Karpas-422 (cell line): ENCODE data around the gene COG1. TPM values are rescaled to one million over a fixed set of nuclear protein-coding genes. Genes with fewer than 3 reads are reported as not detected.

ENCODE experiments used
- DNase-seq: peaks from one replicate; pipeline ENCODE4 v3.0.0-alpha.2; 2015
- H2AFZ ChIP-seq: fragments of 200-600 bp; sonication (generic); 2 replicates; pipeline ENCODE4 v1.6.1; 2014; ENCODE audit warnings: antibody characterized with exemption, low read length, mixed read lengths
- H3K27ac ChIP-seq: fragments of 200-600 bp; sonication (generic); 2 replicates; pipeline ENCODE4 v1.5.1; 2014; ENCODE audit warnings: mild to moderate bottlenecking, low read length, moderate library complexity
- H3K27me3 ChIP-seq: fragments of 200-600 bp; sonication (generic); 2 replicates; pipeline ENCODE4 v1.6.1; 2014; ENCODE audit warnings: low read length, mixed read lengths
- H3K36me3 ChIP-seq: fragments of 200-600 bp; sonication (generic); 2 replicates; pipeline ENCODE4 v1.6.1; 2014; ENCODE audit warnings: low read length, mixed read lengths; ENCODE audit not compliant: insufficient read depth
- H3K4me1 ChIP-seq: fragments of 200-600 bp; sonication (generic); 2 replicates; pipeline ENCODE4 v1.6.1; 2014; ENCODE audit warnings: mild to moderate bottlenecking, low read length, mixed read lengths
- H3K4me2 ChIP-seq: fragments of 200-600 bp; sonication (generic); 2 replicates; pipeline ENCODE4 v1.6.1; 2014; ENCODE audit warnings: low read length, low read depth, mild to moderate bottlenecking; ENCODE audit not compliant: poor library complexity, severe bottlenecking
- H3K4me3 ChIP-seq: fragments of 200-600 bp; sonication (generic); 2 replicates; pipeline ENCODE4 v1.5.1; 2014; ENCODE audit warnings: mild to moderate bottlenecking, antibody characterized with exemption, low read length, mixed read lengths
- H3K79me2 ChIP-seq: fragments of 200-600 bp; sonication (generic); 2 replicates; pipeline ENCODE4 v1.6.1; 2014; ENCODE audit warnings: mild to moderate bottlenecking, low read length, mixed read lengths
- H3K9ac ChIP-seq: fragments of 200-600 bp; sonication (generic); 2 replicates; pipeline ENCODE4 v1.6.0; 2014; ENCODE audit warnings: low read length
- H3K9me2 ChIP-seq: fragments of 200-600 bp; sonication (generic), shearing (Covaris generic); replicated peaks from 2 replicates; pipeline ENCODE4 v1.6.0; 2014; ENCODE audit warnings: mild to moderate bottlenecking, low read length, moderate library complexity; ENCODE audit not compliant: insufficient read depth
- H3K9me3 ChIP-seq: fragments of 300-700, 200-600 bp; sonication (generic); 2 replicates; pipeline ENCODE4 v1.6.1; 2014; ENCODE audit warnings: low read length, mixed read lengths
- H4K20me1 ChIP-seq: fragments of 200-600 bp; sonication (generic); 2 replicates; pipeline ENCODE4 v1.6.1; 2014; ENCODE audit warnings: mild to moderate bottlenecking, antibody characterized with exemption, low read length, low read depth; ENCODE audit not compliant: insufficient read depth
- total RNA-seq: library from RNA; depleted of rRNA; stranded (reverse); fragments of >200 nt; shearing (Covaris generic); gene quantifications from 2 replicates; pipeline ENCODE4 v1.2.3, GENCODE V29; 2014; ENCODE audit warnings: low replicate concordance

COG1 gene
- total RNA-seq, 1 experiment from 2014 or later = 25.3 TPM

- no peaks in the 10 kb centered on the region for H3K9me3 ChIP-seq
- H3K36me3 ChIP-seq = no peaks in the 10 kb centered on the region
- H3K79me2 ChIP-seq = no peaks in the 10 kb centered on the region
- peak overlapping the region; percentile 74 for H3K9ac ChIP-seq
- peak overlapping the region; percentile 67 for H3K4me2 ChIP-seq
- H3K4me1 ChIP-seq = peaks cover 80% of the 10 kb centered on the region
- H4K20me1 ChIP-seq = no peaks in the 10 kb centered on the region
- H3K9me2 ChIP-seq = no peaks in the 10 kb centered on the region
- peak overlapping the region; percentile 40 for H2AFZ ChIP-seq
- H3K27me3 ChIP-seq = no peaks in the 10 kb centered on the region
- peak; percentile 82 for DNase-seq
- H3K27ac ChIP-seq = peak overlapping the region; percentile 96
- H3K4me3 ChIP-seq = peak overlapping the region; percentile 45
Observed at GRCh38 chr17:73155410-73156165, 37.3 kb upstream of the COG1 start.

- Histone ChIP-seq H3K79me2 (no peaks in the 10 kb centered on the region), H3K9me3 (no peaks in the 10 kb centered on the region), H3K36me3 (no peaks in the 10 kb centered on the region), H3K9me2 (no peaks in the 10 kb centered on the region), H4K20me1 (no peaks in the 10 kb centered on the region), H3K27me3 (no peaks in the 10 kb centered on the region), H3K9ac (peak overlapping the region; percentile 74), H2AFZ (peak overlapping the region; percentile 40), H3K4me2 (peak overlapping the region; percentile 67), H3K27ac (peak overlapping the region; percentile 96), H3K4me3 (peak overlapping the region; percentile 47), H3K4me1 (peaks cover 82% of the 10 kb centered on the region)
- DNase-seq = peak; percentile 94
Observed at GRCh38 chr17:73156166-73156840, 36.6 kb upstream of the COG1 start.

GRCh38 chr17:73156887-73157520, 35.9 kb upstream of the COG1 start:
- peak overlapping the region; percentile 96 for H3K27ac ChIP-seq
- H2AFZ ChIP-seq = peak overlapping the region; percentile 24
- H3K9me3 ChIP-seq = no peaks in the 10 kb centered on the region
- no peaks in the 10 kb centered on the region for H3K9me2 ChIP-seq
- H3K4me1 ChIP-seq = peaks cover 83% of the 10 kb centered on the region
- no peaks in the 10 kb centered on the region for H3K79me2 ChIP-seq
- H4K20me1 ChIP-seq = no peaks in the 10 kb centered on the region
- H3K36me3 ChIP-seq = no peaks in the 10 kb centered on the region
- H3K27me3 ChIP-seq = no peaks in the 10 kb centered on the region
- H3K4me3 ChIP-seq = peak overlapping the region; percentile 47
- H3K9ac ChIP-seq = peak overlapping the region; percentile 74
- peak overlapping the region; percentile 67 for H3K4me2 ChIP-seq
- DNase-seq = peak; percentile 68

GRCh38 chr17:73157521-73157890, 35.3 kb upstream of the COG1 start:
- no peaks in the 10 kb centered on the region for H3K9me3 ChIP-seq
- no peaks in the 10 kb centered on the region for H3K9me2 ChIP-seq
- H3K4me1 ChIP-seq = peaks cover 78% of the 10 kb centered on the region
- no peaks in the 10 kb centered on the region for H4K20me1 ChIP-seq
- peak overlapping the region; percentile 74 for H3K9ac ChIP-seq
- H3K36me3 ChIP-seq = no peaks in the 10 kb centered on the region
- peak overlapping the region; percentile 24 for H2AFZ ChIP-seq
- H3K27me3 ChIP-seq = no peaks in the 10 kb centered on the region
- peak overlapping the region; percentile 67 for H3K4me2 ChIP-seq
- H3K4me3 ChIP-seq = peak overlapping the region; percentile 47
- DNase-seq = no peak
- H3K79me2 ChIP-seq = no peaks in the 10 kb centered on the region
- peak overlapping the region; percentile 96 for H3K27ac ChIP-seq

GRCh38 chr17:73158133-73158532, 34.7 kb upstream of the COG1 start:
- Histone ChIP-seq H3K9me3 (no peaks in the 10 kb centered on the region), H4K20me1 (no peaks in the 10 kb centered on the region), H3K4me1 (peaks cover 77% of the 10 kb centered on the region), H3K9me2 (no peaks in the 10 kb centered on the region), H3K36me3 (no peaks in the 10 kb centered on the region), H3K27me3 (no peaks in the 10 kb centered on the region), H3K27ac (no peak overlapping the region), H2AFZ (no peak overlapping the region), H3K4me2 (no peak overlapping the region), H3K4me3 (no peak overlapping the region), H3K79me2 (no peaks in the 10 kb centered on the region), H3K9ac (no peak overlapping the region)
- DNase-seq = no peak

- Histone ChIP-seq H4K20me1 (no peaks in the 10 kb centered on the region), H3K9me2 (no peaks in the 10 kb centered on the region), H3K27me3 (no peaks in the 10 kb centered on the region), H3K27ac (no peak overlapping the region), H3K4me1 (peaks cover 63% of the 10 kb centered on the region), H3K4me2 (peak overlapping the region; percentile 4), H3K36me3 (no peaks in the 10 kb centered on the region), H3K4me3 (no peak overlapping the region), H3K9me3 (no peaks in the 10 kb centered on the region), H2AFZ (0 out of 2 replicates have a peak overlapping the region, but pooled peaks have one; percentile 20), H3K9ac (peak overlapping the region; percentile 36; the same call in 1 of the 2 replicates), H3K79me2 (peaks cover 12% of the 10 kb centered on the region)
- peak; percentile 46 for DNase-seq
Observed at GRCh38 chr17:73160980-73161630, 31.8 kb upstream of the COG1 start.

- peaks cover 32% of the 10 kb centered on the region for H3K79me2 ChIP-seq
- H2AFZ ChIP-seq = 0 out of 2 replicates have a peak overlapping the region, but pooled peaks have one; percentile 6
- H3K9me3 ChIP-seq = no peaks in the 10 kb centered on the region
- peak; percentile 69 for DNase-seq
- H3K27me3 ChIP-seq = no peaks in the 10 kb centered on the region
- peak overlapping the region; percentile 81 for H3K4me2 ChIP-seq
- no peaks in the 10 kb centered on the region for H3K9me2 ChIP-seq
- H3K36me3 ChIP-seq = peaks cover 8% of the 10 kb centered on the region
- peaks cover 62% of the 10 kb centered on the region for H3K4me1 ChIP-seq
- H3K4me3 ChIP-seq = peak overlapping the region; percentile 91; the same call in 1 of the 2 replicates
- H3K9ac ChIP-seq = peak overlapping the region; percentile 90
- no peaks in the 10 kb centered on the region for H4K20me1 ChIP-seq
- H3K27ac ChIP-seq = no peak overlapping the region
Observed at GRCh38 chr17:73163043-73163442, 29.8 kb upstream of the COG1 start.
